SK-N-SH (cell line): Measurements from ENCODE around the gene RUFY3. TPM values are rescaled to one million over a fixed set of nuclear protein-coding genes. Genes with fewer than 3 reads are reported as not detected.
"Not testable (repeated sequence)": the region's sequence is repeated elsewhere in the genome, so short reads cannot be mapped to it uniquely, and the experiment has no call there.

Experiments
- CTCF ChIA-PET: fragments of 300-600, 350-600 bp; formaldehyde crosslinking; extraction: SDS; loops from one replicate; lab custom pipeline; 2021; lab: Yijun Ruan, JAX
- POLR2A ChIA-PET: fragments of 350-600 bp; sonication (Branson Sonifier 250); formaldehyde crosslinking; extraction: SDS; loops from one replicate; lab custom pipeline; 2020; ENCODE audit warnings: antibody characterized with exemption, inconsistent platforms; lab: Yijun Ruan, JAX
- DNase-seq: peaks from one replicate; pipeline ENCODE4 v3.0.0; 2012
- H2AFZ ChIP-seq: fragments of 200-600 bp; sonication (generic); 2 replicates; pipeline ENCODE4 v1.8.1; 2016; ENCODE audit warnings: antibody characterized with exemption, mild to moderate bottlenecking, low read depth
- H3F3A ChIP-seq: fragments of 200-600 bp; sonication (generic); replicated peaks from 2 replicates; pipeline ENCODE3; 2016; ENCODE audit warnings: antibody characterized with exemption, mild to moderate bottlenecking; ENCODE audit not compliant: insufficient read depth
- H3K27ac ChIP-seq, 2 experiments: fragments of 200-500 bp in 1 of 2; fragments of 200-600 bp in 1 of 2; sonication (Bioruptor generic) in 1 of 2; sonication (generic), shearing (Covaris generic) in 1 of 2; 2 replicates each; pipeline versions ENCODE4 v1.5.1 to v1.6.1; 2014 to 2016; ENCODE audit warnings: low read depth in 2 of 2, inconsistent platforms in 1 of 2, low read length in 1 of 2, mild to moderate bottlenecking in 1 of 2, mixed read lengths in 1 of 2
- H3K27me3 ChIP-seq: fragments of 200-600 bp; sonication (generic), shearing (Covaris generic); 2 replicates; pipeline ENCODE4 v1.6.1; 2016; ENCODE audit warnings: mixed run types; ENCODE audit not compliant: insufficient read depth
- H3K36me3 ChIP-seq, 2 experiments: fragments of 200-500 bp in 1 of 2; fragments of 200-600 bp in 1 of 2; sonication (Bioruptor generic) in 1 of 2; sonication (generic) in 1 of 2; replicated peaks in 1 of 2; 2 replicates each; pipeline versions ENCODE3 to v1.5.1; 2014 to 2016; ENCODE audit warnings: low read length in 1 of 2, mild to moderate bottlenecking in 1 of 2; ENCODE audit not compliant: insufficient read depth in 2 of 2, control insufficient read depth in 1 of 2
- H3K4me1 ChIP-seq, 2 experiments: fragments of 200-500 bp in 1 of 2; fragments of 200-600 bp in 1 of 2; sonication (Bioruptor generic) in 1 of 2; sonication (generic), shearing (Covaris generic) in 1 of 2; 2 replicates each; pipeline versions ENCODE4 v1.5.1 to v1.6.1; 2014 to 2016; ENCODE audit warnings: low read depth in 1 of 2, low read length in 1 of 2, mixed run types in 1 of 2; ENCODE audit not compliant: insufficient read depth in 2 of 2, control insufficient read depth in 1 of 2
- H3K4me2 ChIP-seq: fragments of 200-600 bp; sonication (generic), shearing (Covaris generic); 2 replicates; pipeline ENCODE4 v1.6.1; 2017; ENCODE audit warnings: mixed run types
- H3K4me3 ChIP-seq, 2 experiments: fragments of 200-500 bp in 1 of 2; fragments of 200-600 bp in 1 of 2; sonication (Bioruptor generic) in 1 of 2; sonication (generic), shearing (Covaris generic) in 1 of 2; 2 replicates each; pipeline versions ENCODE4 v1.5.1 to v1.8.1; 2014 to 2016; ENCODE audit warnings: low read depth in 2 of 2, inconsistent platforms in 1 of 2, low read length in 1 of 2, mild to moderate bottlenecking in 1 of 2, mixed read lengths in 1 of 2, moderate library complexity in 1 of 2
- H3K79me2 ChIP-seq: fragments of 200-600 bp; sonication (generic); 2 replicates; pipeline ENCODE4 v1.8.1; 2017; ENCODE audit warnings: mild to moderate bottlenecking; ENCODE audit not compliant: insufficient read depth
- H3K9ac ChIP-seq: fragments of 200-600 bp; sonication (generic); 2 replicates; pipeline ENCODE4 v1.6.1; 2017; ENCODE audit warnings: mixed run types
- H3K9me2 ChIP-seq: fragments of 200-600 bp; sonication (generic); 2 replicates; pipeline ENCODE4 v1.6.1; 2017; ENCODE audit warnings: mixed run types
- H3K9me3 ChIP-seq: fragments of 200-600 bp; sonication (generic); 2 replicates; pipeline ENCODE4 v1.6.1; 2017; ENCODE audit warnings: mixed run types, mild to moderate bottlenecking, moderate library complexity
- H4K20me1 ChIP-seq: fragments of 200-600 bp; sonication (generic); 2 replicates; pipeline ENCODE4 v1.6.1; 2017; ENCODE audit warnings: mild to moderate bottlenecking, mixed run types; ENCODE audit not compliant: insufficient read depth
- CTCF ChIP-seq: fragments of 200-600 bp; sonication (generic); IDR thresholded peaks from 2 replicates; pipeline ENCODE4 v1.6.1; 2017; ENCODE audit warnings: antibody characterized with exemption, mild to moderate bottlenecking, moderate library complexity
- ELF1 ChIP-seq: IDR thresholded peaks from 2 replicates; pipeline ENCODE4 v1.4.0; 2012
- FOXJ3 ChIP-seq: sonication (generic); formaldehyde crosslinking; IDR thresholded peaks from 2 replicates; pipeline ENCODE4 v1.5.1; 2020; ENCODE audit warnings: mild to moderate bottlenecking, missing genetic modification reagents
- FOXM1 ChIP-seq: IDR thresholded peaks from 2 replicates; pipeline ENCODE4 v1.4.0; 2012; ENCODE audit warnings: low read depth, mild to moderate bottlenecking
- GABPA ChIP-seq: IDR thresholded peaks from 2 replicates; pipeline ENCODE4 v1.4.0; 2012; ENCODE audit warnings: low read depth, mild to moderate bottlenecking
- GATA2 ChIP-seq: sonication (generic); formaldehyde crosslinking; IDR thresholded peaks from 2 replicates; pipeline ENCODE4 v1.5.0; 2020; ENCODE audit warnings: mild to moderate bottlenecking, missing genetic modification reagents
- JUND ChIP-seq: IDR thresholded peaks from 2 replicates; pipeline ENCODE4 v1.4.0; 2012
- MXI1 ChIP-seq: IDR thresholded peaks from 2 replicates; pipeline ENCODE4 v1.6.1; 2012; ENCODE audit warnings: mild to moderate bottlenecking, low read depth, low read length, improper control_type of control experiment
- NFIC ChIP-seq: IDR thresholded peaks from 2 replicates; pipeline ENCODE4 v1.4.0; 2012; ENCODE audit warnings: borderline replicate concordance
- POLR2AphosphoS5 ChIP-seq: IDR thresholded peaks from 2 replicates; pipeline ENCODE4 v1.6.1; 2012; ENCODE audit warnings: low read depth, low read length
- RAD21 ChIP-seq: IDR thresholded peaks from 2 replicates; pipeline ENCODE4 v1.6.1; 2012; ENCODE audit warnings: mild to moderate bottlenecking, low read length
- TAF1 ChIP-seq: IDR thresholded peaks from 2 replicates; pipeline ENCODE4 v1.6.1; 2012; ENCODE audit warnings: low read depth, mild to moderate bottlenecking, low read length, moderate library complexity, borderline replicate concordance
- TCF12 ChIP-seq: IDR thresholded peaks from 2 replicates; pipeline ENCODE4 v1.4.0; 2012
- TEAD4 ChIP-seq: IDR thresholded peaks from 2 replicates; pipeline ENCODE4 v1.4.0; 2012; ENCODE audit warnings: mild to moderate bottlenecking, borderline replicate concordance; ENCODE audit not compliant: insufficient read depth
- WGBS: methylation state at CpG from one replicate; pipeline ENCODE4 v1.1.6; 2017; ENCODE audit warnings: low lambda C conversion rate; 5-methylcytosine and 5-hydroxymethylcytosine counted together
- polyA plus RNA-seq, 3 experiments: library from polyadenylated mRNA; depleted of rRNA; stranded (reverse); fragments of >200 nt; gene quantifications; 2 replicates each; pipeline ENCODE4 v1.2.3, GENCODE V29; 2012

Gene RUFY3
- polyA plus RNA-seq, 1 of the 3 experiments (the other 2 are of a cell fraction) = 22.8 TPM

GRCh38 chr4:70678383-70678999 is 43.3 kb upstream of the RUFY3 start (continued):
- TF ChIP-seq FOXM1 = no peak
- TF ChIP-seq GABPA = no peak

- CTCF ChIA-PET = interaction anchor here (1.5 kb wide), 1 partner anchor 29 kb away, joined by 4 read pairs; no protein-coding TSS in a partner anchor
- H2AFZ ChIP-seq = no peak overlapping the region
These were observed 40.8 kb upstream of the RUFY3 start for GRCh38 chr4:70680934-70681333.

GRCh38 chr4:70681704-70682103 is 40.1 kb upstream of the RUFY3 start:
- Histone ChIP-seq H3K9me2 (no peaks in the 10 kb centered on the region), H3K27ac (no peak overlapping the region), H3K9me3 (no peaks in the 10 kb centered on the region), H4K20me1 (no peaks in the 10 kb centered on the region), H2AFZ (no peak overlapping the region), H3K4me1 (no peaks in the 10 kb centered on the region), H3K4me3 (no peak overlapping the region), H3K36me3 (no peaks in the 10 kb centered on the region), H3K79me2 (no peaks in the 10 kb centered on the region), H3F3A (peaks cover 4% of the 10 kb centered on the region), H3K4me2 (no peak overlapping the region), H3K27me3 (no peaks in the 10 kb centered on the region; the same call in 1 of the 2 replicates), H3K9ac (no peak overlapping the region)
- no peak for TF ChIP-seq GATA2 (CRISPR knock-in tag)
- TF ChIP-seq POLR2AphosphoS5 = no peak
- no peak for TF ChIP-seq ELF1
- no peak for TF ChIP-seq TAF1
- TF ChIP-seq TCF12 = no peak
- TF ChIP-seq NFIC = no peak
- no peak for TF ChIP-seq RAD21
- no peak for TF ChIP-seq FOXJ3 (CRISPR knock-in tag)
- CTCF ChIA-PET = no interaction called here
- POLR2A ChIA-PET = no interaction called here
- DNase-seq = no peak

More at GRCh38 chr4:70680934-70681333, 40.8 kb upstream of the RUFY3 start:
- Histone ChIP-seq H3K27ac (no peak overlapping the region), H3K9me3 (no peaks in the 10 kb centered on the region), H3F3A (no peaks in the 10 kb centered on the region), H3K4me2 (no peak overlapping the region), H3K36me3 (no peaks in the 10 kb centered on the region), H4K20me1 (no peaks in the 10 kb centered on the region), H3K27me3 (no peaks in the 10 kb centered on the region; the same call in 1 of the 2 replicates), H3K9me2 (no peaks in the 10 kb centered on the region), H3K79me2 (no peaks in the 10 kb centered on the region), H3K9ac (no peak overlapping the region), H3K4me3 (no peak overlapping the region), H3K4me1 (no peaks in the 10 kb centered on the region)
- DNase-seq = no peak
- POLR2A ChIA-PET = no interaction called here
- TF ChIP-seq CTCF (no peak), POLR2AphosphoS5 (no peak), TEAD4 (no peak), MXI1 (no peak), GATA2 (CRISPR knock-in tag) (no peak), GABPA (no peak), TAF1 (no peak), JUND (no peak)

GRCh38 chr4:70682142-70682541 is 39.6 kb upstream of the RUFY3 start:
- H3K9me3 ChIP-seq, H3K27ac ChIP-seq, H3K36me3 ChIP-seq, H3K27me3 ChIP-seq, H3F3A ChIP-seq, H4K20me1 ChIP-seq, DNase-seq, H3K9ac ChIP-seq, H2AFZ ChIP-seq, H3K4me1 ChIP-seq, CTCF ChIA-PET, H3K79me2 ChIP-seq, H3K4me3 ChIP-seq, H3K9me2 ChIP-seq, H3K4me2 ChIP-seq, POLR2A ChIA-PET: not testable (repeated sequence)
- 35% methylated on average over 3 of the region's 3 CpGs for WGBS
